GM23338 (cell line): ENCODE results near the gene SLC35F1.

ENCODE experiments used
- POLR2AphosphoS5 ChIP-seq: IDR thresholded peaks from 2 replicates; pipeline ENCODE4 v1.6.1; 2016; ENCODE audit warnings: antibody characterized with exemption, low read depth
- TF ChIP-seq, protein P1 (sequence below), 2 experiments: fragments of 200-600 bp in 1 of 2; sonication (generic) in 1 of 2; conservative IDR thresholded peaks; 2 replicates each; pipeline versions ENCODE4 v1.5.1 to v1.6.1; 2016 to 2017; ENCODE audit warnings: antibody characterized with exemption in 2 of 2, low read depth in 2 of 2, mild to moderate bottlenecking in 2 of 2, moderate library complexity in 1 of 2

DNA sequence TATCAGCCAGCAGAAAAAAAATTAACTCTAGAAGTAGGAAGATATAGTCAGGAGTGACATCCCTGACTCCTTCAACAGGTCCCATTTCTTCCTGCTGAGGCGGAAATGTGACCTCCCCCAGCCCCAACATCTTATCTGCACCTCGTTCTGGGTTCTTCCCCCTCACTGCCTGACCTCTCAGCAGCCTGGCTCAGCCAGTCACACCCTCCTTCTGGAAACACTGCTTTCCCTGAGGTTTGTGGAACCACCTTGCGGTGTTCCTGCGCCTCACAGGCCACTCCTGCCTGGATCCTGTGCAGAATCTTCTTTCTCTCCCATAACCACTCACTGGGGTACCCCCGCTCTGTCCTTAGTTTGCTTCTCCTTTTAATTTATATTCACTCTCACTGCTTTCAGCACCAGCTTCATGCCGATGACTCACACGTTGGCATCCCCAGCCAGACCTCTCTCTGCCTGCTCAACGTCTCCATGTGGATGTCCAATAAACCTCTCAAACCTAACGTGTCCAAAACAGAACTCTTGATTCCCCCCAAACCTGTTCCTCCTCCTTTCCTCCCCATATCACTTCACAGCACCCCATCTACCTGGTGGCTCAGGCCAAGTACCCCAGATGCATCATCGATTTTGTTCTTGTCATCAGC is 418.3 kb downstream of the SLC35F1 start:
- TF ChIP-seq, protein P1, sequence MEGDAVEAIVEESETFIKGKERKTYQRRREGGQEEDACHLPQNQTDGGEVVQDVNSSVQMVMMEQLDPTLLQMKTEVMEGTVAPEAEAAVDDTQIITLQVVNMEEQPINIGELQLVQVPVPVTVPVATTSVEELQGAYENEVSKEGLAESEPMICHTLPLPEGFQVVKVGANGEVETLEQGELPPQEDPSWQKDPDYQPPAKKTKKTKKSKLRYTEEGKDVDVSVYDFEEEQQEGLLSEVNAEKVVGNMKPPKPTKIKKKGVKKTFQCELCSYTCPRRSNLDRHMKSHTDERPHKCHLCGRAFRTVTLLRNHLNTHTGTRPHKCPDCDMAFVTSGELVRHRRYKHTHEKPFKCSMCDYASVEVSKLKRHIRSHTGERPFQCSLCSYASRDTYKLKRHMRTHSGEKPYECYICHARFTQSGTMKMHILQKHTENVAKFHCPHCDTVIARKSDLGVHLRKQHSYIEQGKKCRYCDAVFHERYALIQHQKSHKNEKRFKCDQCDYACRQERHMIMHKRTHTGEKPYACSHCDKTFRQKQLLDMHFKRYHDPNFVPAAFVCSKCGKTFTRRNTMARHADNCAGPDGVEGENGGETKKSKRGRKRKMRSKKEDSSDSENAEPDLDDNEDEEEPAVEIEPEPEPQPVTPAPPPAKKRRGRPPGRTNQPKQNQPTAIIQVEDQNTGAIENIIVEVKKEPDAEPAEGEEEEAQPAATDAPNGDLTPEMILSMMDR (conservative IDR thresholded peaks at IDR 0.05; ENCODE audit: low read depth in 2 of 2): no peak
- no peak for TF ChIP-seq POLR2AphosphoS5
